Adrenal gland (tissue), 12 donors: ENCODE data around the gene STIP1. TPM values are rescaled to one million over a fixed set of nuclear protein-coding genes. Genes with fewer than 3 reads are reported as not detected.
A peak's percentile ranks its signal among the peaks of the same experiment; 100 is the strongest.

Experiments used
- DNase-seq, 7 donors: peaks; one replicate each; pipeline ENCODE4 v3.0.0-alpha.2; 2019 to 2020
- H3K27ac ChIP-seq, 5 donors: fragments of 200-600 bp; sonication (generic) in 4 of 5; 1 replicate in 3 of 5; 2 replicates in 2 of 5; pipeline versions ENCODE4 v1.5.1 to v1.8.0; 2016 to 2020; ENCODE audit warnings: mild to moderate bottlenecking in 1 of 5
- H3K27me3 ChIP-seq: fragments of 200-600 bp; 2 replicates; pipeline ENCODE4 v1.8.0; 2021
- H3K36me3 ChIP-seq, 2 donors: fragments of 200-600 bp; replicated peaks in 1 of 2; 1 replicate in 1 of 2; 2 replicates in 1 of 2; pipeline versions ENCODE4 v1.5.1 to v1.8.0; 2018 to 2022
- H3K4me1 ChIP-seq, 2 donors: fragments of 200-600 bp; replicated peaks in 1 of 2; 1 replicate in 1 of 2; 2 replicates in 1 of 2; pipeline versions ENCODE4 v1.5.1 to v1.8.0; 2018 to 2021
- H3K4me3 ChIP-seq, 4 donors: fragments of 200-600 bp; sonication (generic) in 3 of 4; one replicate each; pipeline ENCODE4 v1.5.1; 2016 to 2018
- H3K9me3 ChIP-seq, 3 donors: fragments of 200-600 bp; sonication (generic) in 1 of 3; replicated peaks in 1 of 3; 1 replicate in 2 of 3; 2 replicates in 1 of 3; pipeline versions ENCODE4 v1.5.1 to v1.8.0; 2016 to 2021
- POLR2A ChIP-seq, 2 donors: fragments of 450-650 bp; IDR thresholded peaks; one replicate each; pipeline ENCODE4 v1.6.1; 2017; ENCODE audit warnings: antibody characterized with exemption in 2 of 2, mild to moderate bottlenecking in 2 of 2, moderate library complexity in 1 of 2
- WGBS, 4 donors: extraction: QIAGEN DNeasy Blood & Tissue Kit in 2 of 4; methylation state at CpG; one replicate each; pipeline versions ENCODE4 v1.1.5 to v1.1.7; 2013 to 2017; 5-methylcytosine and 5-hydroxymethylcytosine counted together
- intact Hi-C, 2 donors: fragments of 100-400 bp; cut with DNase I; formaldehyde crosslinking; loops; one replicate each; pipeline versions ENCODE4 v1.14.1 to v1.15.0; 2022 to 2023
- polyA plus RNA-seq, 3 donors: library from polyadenylated mRNA; stranded (reverse); fragments of 200-250 nt in 2 of 3; fragments of 350-450 nt in 1 of 3; fragmentation: Illumina TruSeq in 1 of 3; extraction: RNeasy Lipid Tissue Mini Kit (QIAGEN cat#74804) in 1 of 3; gene quantifications; one replicate each; pipeline ENCODE4 v1.2.3, GENCODE V29; 2013 to 2014
- total RNA-seq, 9 donors: library from RNA; depleted of rRNA in 4 of 9; stranded (reverse); fragments of >200 nt in 4 of 9; fragments of 120-200 nt in 1 of 9; fragmentation: NEBNext Ultra II Directional in 1 of 9; extraction: Animal tissue kit (Norgen Biotek cat#: 25700) in 1 of 9; gene quantifications; one replicate each; pipeline versions ENCODE4 v1.1.0 to v1.2.4, GENCODE V29; 2013 to 2023
- TF ChIP-seq, protein P1 (sequence below), 6 experiments: fragments of 450-650 bp in 4 of 6; fragments of 200-600 bp in 2 of 6; sonication (generic) in 1 of 6; IDR thresholded peaks; 1 replicate in 5 of 6; 2 replicates in 1 of 6; pipeline versions ENCODE4 v1.5.1 to v1.8.0; 2016 to 2021; ENCODE audit warnings: antibody characterized with exemption in 6 of 6, mild to moderate bottlenecking in 2 of 6, moderate library complexity in 1 of 6
- donor health status: healthy with polysubstance abuse.
- donor health status: Bipolar disorder and iron deficiency.
- donor health status: DM: yes; HTN: yes; CAD: no.
- donor health status: DM: no; HTN: no; CAD: no.
- donor health status: DM: no; HTN: no; CAD: no.
- donor health status: DM: yes; HTN: yes; CAD: no.

STIP1 gene
- total and polyA plus RNA-seq, 12 donors, result 82.1 to 523 (median 183) TPM

DNA sequence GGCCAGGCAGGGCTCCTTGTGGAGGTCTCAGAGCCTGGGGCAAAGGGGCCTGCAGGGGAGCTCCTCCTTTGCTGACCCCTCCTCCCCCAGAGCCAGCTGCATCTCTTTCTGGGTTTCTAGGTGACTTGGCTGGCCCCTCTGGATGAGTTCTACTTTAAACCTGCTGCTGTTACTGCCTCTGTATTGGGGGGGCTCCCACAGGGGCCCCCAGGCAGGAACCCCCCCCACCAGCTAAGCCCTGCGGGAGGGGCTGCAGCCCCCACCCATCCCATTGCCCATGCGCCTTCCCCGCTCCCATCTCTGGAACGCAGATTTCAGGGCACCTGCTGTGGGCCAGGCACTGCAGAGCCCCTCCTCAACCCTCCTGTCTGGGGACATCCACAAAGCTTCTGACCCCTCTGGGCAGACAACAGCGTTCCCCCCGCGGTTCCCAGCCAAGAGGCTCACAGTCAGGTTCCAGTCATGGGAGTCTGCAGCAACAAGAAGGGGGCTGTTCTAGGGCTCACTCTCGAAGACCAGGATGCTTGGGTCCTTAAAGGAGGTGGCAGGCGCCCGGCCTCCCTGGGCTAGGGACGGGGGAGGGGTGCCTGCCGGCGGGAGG, 64.5 kb downstream of the STIP1 start:
- peak in 1 of 7 donors; percentile 18 for DNase-seq
- intact Hi-C loops, result no loop called here
- peaks cover 33 to 41% of the 10 kb centered on the region in 2 donors for H3K4me1 ChIP-seq

DNA sequence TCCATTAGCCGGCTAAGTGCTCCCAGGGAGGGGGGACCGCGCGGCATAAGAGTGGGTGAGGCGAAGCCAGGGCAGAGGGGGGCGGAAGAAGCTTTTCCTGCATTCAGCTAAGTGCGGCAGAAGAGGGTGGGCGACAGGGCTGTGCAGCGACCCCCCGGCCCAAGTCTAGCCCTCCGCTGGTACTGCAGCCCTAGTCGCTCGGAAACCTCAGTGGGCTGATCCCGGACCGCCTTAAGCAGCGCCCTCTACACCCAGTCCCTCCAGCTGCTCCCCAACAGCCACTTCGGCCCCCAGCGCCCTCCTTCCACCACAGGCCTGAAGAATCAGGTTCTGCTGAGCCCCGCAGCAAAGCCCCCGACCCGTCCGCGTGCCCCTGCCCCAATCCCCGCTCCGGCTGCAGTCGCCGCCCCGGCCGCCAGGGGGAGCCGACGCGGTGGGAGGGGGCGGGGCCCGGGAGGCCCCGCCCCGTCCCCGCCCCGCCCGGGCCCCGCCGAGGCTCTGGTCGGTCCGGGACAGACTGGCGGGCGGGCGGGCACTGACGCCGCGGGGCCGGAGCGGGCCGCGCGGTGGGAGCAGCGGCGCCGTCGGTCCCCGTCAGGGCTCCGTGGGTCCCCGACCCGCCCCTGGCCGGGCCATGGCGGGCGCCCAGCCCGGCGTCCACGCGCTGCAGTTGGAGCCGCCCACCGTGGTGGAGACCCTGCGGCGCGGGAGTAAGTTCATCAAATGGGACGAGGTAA, 65.2 kb downstream of the STIP1 start, which contains the start of gene PLCB3:
Gene PLCB3 (plus strand): TSS at position 515 of the 737 bp plus-strand sequence. CDS start 120 bp downstream, at position 635.
- Histone ChIP-seq H3K4me3 (peak within 1 kb of the TSS in 3 of 4 donors; percentile 28 to 94 (median 56)), H3K9me3 (no peaks in the 10 kb centered on the region), H3K36me3 (peaks cover 0 to 18% of the 10 kb centered on the region in 2 donors), H3K27me3 (no peaks in the 10 kb centered on the region), H3K4me1 (peaks cover 29 to 35% of the 10 kb centered on the region in 2 donors), H3K27ac (peak within 1 kb of the TSS in 3 of 5 donors; percentile 11 to 77 (median 70))
- 0 to 27% (median 1%) methylated on average over 3 to 75 of the region's 75 CpGs for WGBS, 4 donors
- peak; percentile 36 to 66 for TF ChIP-seq POLR2A (IDR thresholded peaks at IDR 0.05)
- TF ChIP-seq, protein P1, sequence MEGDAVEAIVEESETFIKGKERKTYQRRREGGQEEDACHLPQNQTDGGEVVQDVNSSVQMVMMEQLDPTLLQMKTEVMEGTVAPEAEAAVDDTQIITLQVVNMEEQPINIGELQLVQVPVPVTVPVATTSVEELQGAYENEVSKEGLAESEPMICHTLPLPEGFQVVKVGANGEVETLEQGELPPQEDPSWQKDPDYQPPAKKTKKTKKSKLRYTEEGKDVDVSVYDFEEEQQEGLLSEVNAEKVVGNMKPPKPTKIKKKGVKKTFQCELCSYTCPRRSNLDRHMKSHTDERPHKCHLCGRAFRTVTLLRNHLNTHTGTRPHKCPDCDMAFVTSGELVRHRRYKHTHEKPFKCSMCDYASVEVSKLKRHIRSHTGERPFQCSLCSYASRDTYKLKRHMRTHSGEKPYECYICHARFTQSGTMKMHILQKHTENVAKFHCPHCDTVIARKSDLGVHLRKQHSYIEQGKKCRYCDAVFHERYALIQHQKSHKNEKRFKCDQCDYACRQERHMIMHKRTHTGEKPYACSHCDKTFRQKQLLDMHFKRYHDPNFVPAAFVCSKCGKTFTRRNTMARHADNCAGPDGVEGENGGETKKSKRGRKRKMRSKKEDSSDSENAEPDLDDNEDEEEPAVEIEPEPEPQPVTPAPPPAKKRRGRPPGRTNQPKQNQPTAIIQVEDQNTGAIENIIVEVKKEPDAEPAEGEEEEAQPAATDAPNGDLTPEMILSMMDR (IDR thresholded peaks at IDR 0.05), result peak; percentile 30 to 83 (median 77)
- DNase-seq, result peak in 3 of 7 donors; percentile 57 to 73 (median 72)
- intact Hi-C loops, result no loop called here

More for the DNA sequence above, 64.5 kb downstream of the STIP1 start:
- no peak for TF ChIP-seq POLR2A (IDR thresholded peaks at IDR 0.05)
- TF ChIP-seq, protein P1 (IDR thresholded peaks at IDR 0.05), result no peak
- Histone ChIP-seq H3K27me3 (no peaks in the 10 kb centered on the region), H3K27ac (no peak overlapping the region), H3K9me3 (no peaks in the 10 kb centered on the region), H3K4me3 (peak overlapping the region in 1 of 4 donors; percentile 94), H3K36me3 (peaks cover 0 to 11% of the 10 kb centered on the region in 2 donors)
- WGBS, 4 donors, result 22 to 36% (median 25%) methylated on average over 7 to 13 of the region's 13 CpGs

DNA sequence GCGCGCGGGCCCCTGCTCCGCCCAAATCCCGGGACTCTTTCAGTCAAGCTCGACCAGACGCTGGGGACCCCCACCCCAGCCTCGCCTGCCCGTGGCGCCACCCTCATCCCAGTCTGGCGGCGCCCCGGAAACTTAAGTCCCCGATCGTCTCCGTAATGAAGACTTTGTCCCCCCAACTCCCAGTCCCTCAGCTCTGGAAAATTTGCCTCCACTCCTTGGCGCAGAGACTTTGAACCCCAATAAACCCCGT, 65.7 kb downstream of the STIP1 start:
- Histone ChIP-seq H3K27me3 (no peaks in the 10 kb centered on the region), H3K27ac (peak overlapping the region in 2 of 5 donors; percentile 70 to 77), H3K36me3 (peaks cover 0 to 23% of the 10 kb centered on the region in 2 donors), H3K4me1 (peaks cover 29 to 35% of the 10 kb centered on the region in 2 donors), H3K9me3 (no peaks in the 10 kb centered on the region), H3K4me3 (peak overlapping the region in 3 of 4 donors; percentile 28 to 94 (median 56))
- intact Hi-C loops, result no loop called here
- TF ChIP-seq, protein P1 (IDR thresholded peaks at IDR 0.05), result no peak
- TF ChIP-seq POLR2A (IDR thresholded peaks at IDR 0.05), result no peak
- DNase-seq, result no peak
- 0 to 2% (median 1%) methylated on average over 8 to 18 of the region's 18 CpGs for WGBS, 4 donors
